H1 (cell line): ENCODE data around the gene TENT4A. TPM values are rescaled to one million over a fixed set of nuclear protein-coding genes. Genes with fewer than 3 reads are reported as not detected.

ENCODE experiments used
- JUN ChIP-seq: IDR thresholded peaks from 2 replicates; pipeline ENCODE4 v1.6.1; 2011; ENCODE audit warnings: low read depth, mild to moderate bottlenecking, improper control_type of control experiment, low read length
- KDM1A ChIP-seq: fragments of 200-600, 300-600 bp; sonication (generic); IDR thresholded peaks from 2 replicates; pipeline ENCODE4 v1.7.1; 2016; ENCODE audit warnings: mild to moderate bottlenecking, low read length, borderline replicate concordance
- polyA plus RNA-seq, 7 experiments: library from polyadenylated mRNA; depleted of rRNA in 3 of 7; stranded (reverse) in 5 of 7; unstranded in 2 of 7; fragments of >200 nt in 5 of 7; fragments of 200-250 nt in 2 of 7; gene quantifications; 1 replicate in 5 of 7; 2 replicates in 1 of 7; 4 replicates in 1 of 7; pipeline versions ENCODE4 v1.2.1 to v1.2.3, GENCODE V29; 2011 to 2013; ENCODE audit warnings: missing spikeins in 2 of 7, mixed read lengths in 2 of 7
- total RNA-seq: library from RNA; stranded (reverse); fragmentation: NEBNext Ultra II Directional; extraction: Animal tissue kit (Norgen Biotek cat#: 25700); gene quantifications from 2 replicates; pipeline ENCODE4 v1.2.1, GENCODE V29; 2021
- TF ChIP-seq, protein P1 (sequence below): IDR thresholded peaks from 2 replicates; pipeline ENCODE4 v1.6.1; 2011; ENCODE audit warnings: low read length, improper control_type of control experiment

TENT4A gene
- total and polyA plus RNA-seq, 2 of the 8 experiments (the other 6 are each of a cell fraction or from before 2014, with no cell fraction given): 8.9 to 25.1 TPM

DNA sequence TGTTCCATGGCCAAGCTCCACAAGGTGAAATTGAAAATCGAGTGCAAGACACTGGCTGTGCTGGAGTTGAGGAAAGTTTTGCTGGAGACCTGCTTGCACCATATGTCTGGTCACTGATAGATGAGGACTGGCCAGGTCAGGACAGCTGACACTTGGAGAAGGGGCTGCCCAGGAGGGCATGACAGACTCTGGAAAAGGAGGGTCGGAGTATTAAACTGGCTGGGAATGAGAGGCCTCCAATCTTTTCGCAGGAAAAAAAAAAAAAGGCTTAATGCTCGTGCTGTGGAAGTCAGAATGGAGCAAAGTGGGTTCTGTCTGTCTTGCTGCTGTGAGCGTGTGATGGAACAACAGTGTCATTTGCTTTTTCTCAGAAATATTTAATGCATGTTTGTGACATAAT, 5.5 kb downstream of the TENT4A start (continued):
- TF ChIP-seq KDM1A (no peak), JUN (no peak)
- TF ChIP-seq, protein P1, sequence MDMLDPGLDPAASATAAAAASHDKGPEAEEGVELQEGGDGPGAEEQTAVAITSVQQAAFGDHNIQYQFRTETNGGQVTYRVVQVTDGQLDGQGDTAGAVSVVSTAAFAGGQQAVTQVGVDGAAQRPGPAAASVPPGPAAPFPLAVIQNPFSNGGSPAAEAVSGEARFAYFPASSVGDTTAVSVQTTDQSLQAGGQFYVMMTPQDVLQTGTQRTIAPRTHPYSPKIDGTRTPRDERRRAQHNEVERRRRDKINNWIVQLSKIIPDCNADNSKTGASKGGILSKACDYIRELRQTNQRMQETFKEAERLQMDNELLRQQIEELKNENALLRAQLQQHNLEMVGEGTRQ: no peak
